Stimulated activated CD4-positive, alpha-beta T cell treated with anti-CD3 and anti-CD28 coated beads, Interleukin-4, amount 100 ng/mL, for 1 hour (primary cell): ENCODE measurements around the gene FBRS.
"Not testable (repeated sequence)": the region's sequence is repeated elsewhere in the genome, so short reads cannot be mapped to it uniquely, and the experiment has no call there.

Experiments used
- DNase-seq: peaks from one replicate; pipeline ENCODE4 v3.0.0-alpha.2; 2020

The FBRS gene

DNA sequence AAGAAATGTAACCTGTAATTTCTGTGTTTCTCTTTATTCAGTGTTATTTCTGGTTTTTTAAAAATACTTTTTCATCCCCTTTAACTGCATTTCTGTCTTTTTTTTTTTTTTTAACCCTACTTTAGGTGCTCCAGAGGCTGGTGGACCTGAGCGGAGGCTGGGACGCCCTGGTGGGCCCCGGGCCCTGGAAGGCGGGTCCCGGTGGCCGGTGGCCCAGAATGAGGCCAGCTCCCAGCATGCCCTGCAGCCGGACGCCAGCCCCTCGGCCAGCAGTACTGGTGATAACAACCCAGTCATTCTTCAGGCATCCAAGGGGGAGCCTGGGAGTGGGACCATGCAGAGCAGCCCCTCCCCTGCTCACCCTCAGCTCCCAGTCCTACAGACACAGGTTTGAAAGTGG lies 42.3 kb downstream of the FBRS start:
- no peak for DNase-seq

DNA sequence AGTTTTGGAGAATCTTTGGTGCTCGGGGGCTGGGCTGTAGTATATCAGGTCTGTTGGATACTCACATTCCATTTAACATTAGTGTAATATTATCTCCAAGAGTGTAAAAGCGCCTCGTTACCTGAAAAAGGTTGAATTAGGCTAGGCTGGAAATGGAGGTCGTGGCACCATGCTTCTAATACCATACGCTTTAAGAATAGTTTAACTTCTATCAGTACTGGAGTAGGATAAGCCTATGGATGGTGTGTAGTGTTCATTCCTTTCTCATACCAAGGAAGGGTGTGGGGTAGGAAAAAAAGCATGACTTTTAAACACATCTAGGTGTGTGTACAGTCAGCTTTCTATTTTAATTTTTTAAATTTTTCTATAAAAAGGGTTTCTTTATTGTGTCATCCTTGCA lies 42.7 kb downstream of the FBRS start:
- no peak for DNase-seq

- DNase-seq: not testable (repeated sequence)
Observed at GRCh38 chr16:30703071-30703470, 44.8 kb downstream of the FBRS start.

DNA sequence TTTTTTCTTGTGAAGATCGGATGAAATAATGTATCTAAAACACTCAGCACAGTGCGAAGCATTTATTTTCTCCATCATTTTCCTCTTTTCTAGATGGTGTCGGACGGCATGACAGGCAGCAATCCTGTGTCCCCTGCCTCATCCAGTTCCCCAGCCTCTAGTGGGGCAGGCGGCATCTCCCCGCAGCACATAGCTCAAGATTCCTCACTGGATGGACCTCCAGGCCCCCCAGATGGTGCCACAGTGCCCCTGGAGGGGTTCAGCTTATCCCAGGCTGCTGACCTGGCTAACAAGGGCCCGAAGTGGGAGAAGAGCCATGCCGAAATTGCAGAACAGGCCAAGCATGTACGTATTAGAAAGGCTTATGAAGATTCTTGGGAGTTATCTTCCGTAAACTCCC lies 45.7 kb downstream of the FBRS start:
- DNase-seq: no peak

DNA sequence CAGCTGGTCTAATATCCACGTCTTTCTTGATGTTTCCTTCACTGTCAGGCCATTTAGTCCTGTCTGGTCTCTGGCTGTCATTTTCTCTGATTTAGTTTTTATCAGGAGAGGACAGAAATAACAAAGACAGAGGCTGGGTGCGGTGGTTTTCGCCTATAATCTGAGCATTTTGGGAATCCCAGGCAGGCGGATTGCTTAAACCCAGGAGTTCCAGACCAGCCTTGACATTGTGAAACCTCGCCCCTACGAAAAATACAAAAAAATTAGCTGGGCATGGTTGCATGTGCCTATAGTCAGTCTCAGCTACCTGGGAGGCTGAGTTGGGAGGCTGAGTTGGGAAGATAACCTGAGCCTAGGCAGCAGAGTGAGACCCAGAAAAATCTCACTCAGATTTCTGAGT lies 47.8 kb downstream of the FBRS start:
- DNase-seq: no peak

GRCh38 chr16:30710971-30711370 lies 52.7 kb downstream of the FBRS start:
- no peak for DNase-seq

- no peak for DNase-seq
Observed at GRCh38 chr16:30711712-30712111, 53.5 kb downstream of the FBRS start.

- DNase-seq: peak; percentile 26
Observed at GRCh38 chr16:30715750-30716445, 57.7 kb downstream of the FBRS start.

DNA sequence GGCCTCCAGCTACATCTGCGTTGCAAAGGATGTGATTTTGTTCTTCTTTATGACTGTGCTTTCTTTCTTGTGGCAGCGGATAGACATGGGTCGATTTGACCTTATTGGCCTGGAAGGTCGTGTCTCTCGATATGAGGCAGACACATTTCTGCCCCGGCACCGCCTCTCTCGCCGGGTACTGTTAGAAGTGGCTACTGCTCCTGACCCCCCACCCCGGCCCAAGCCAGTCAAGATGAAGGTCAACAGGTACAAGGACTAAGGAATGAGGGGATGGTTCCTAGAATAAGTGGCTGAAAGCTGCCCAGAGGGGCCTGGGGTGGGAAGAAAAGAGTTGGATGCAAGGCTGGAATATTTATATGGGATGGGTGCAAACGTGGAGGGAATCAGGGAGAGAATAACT lies 61.9 kb downstream of the FBRS start:
- DNase-seq: no peak
